T47D (cell line): ENCODE data around the gene POLR3GL.
A peak's percentile ranks its signal among the peaks of the same experiment; 100 is the strongest.

Experiments used
- DNase-seq, 2 experiments: peaks; one replicate each; pipeline versions ENCODE4 v3.0.0 to v3.0.0-alpha.2; 2011 to 2012; ENCODE audit warnings: low read depth in 1 of 2, low spot score in 1 of 2
- JUND ChIP-seq: IDR thresholded peaks from 2 replicates; pipeline ENCODE4 v1.6.1; 2012; ENCODE audit warnings: low read depth
- in situ Hi-C: cut with HindIII; loops from 2 replicates; pipeline ENCODE4 v1.10.0; 2016; ENCODE audit warnings: low sequenced_read_pairs, low pct_unique_long_range_greater_than_20kb

POLR3GL gene

GRCh38 chr1:145972580-145972979 lies 8.1 kb downstream of the POLR3GL start:
- in situ Hi-C loops = no loop called here
- no peak for DNase-seq
- TF ChIP-seq JUND = no peak

- DNase-seq = no peak
- TF ChIP-seq JUND = no peak
- in situ Hi-C loops = no loop called here
These were observed 10.2 kb downstream of the POLR3GL start for GRCh38 chr1:145974721-145975120.

DNA sequence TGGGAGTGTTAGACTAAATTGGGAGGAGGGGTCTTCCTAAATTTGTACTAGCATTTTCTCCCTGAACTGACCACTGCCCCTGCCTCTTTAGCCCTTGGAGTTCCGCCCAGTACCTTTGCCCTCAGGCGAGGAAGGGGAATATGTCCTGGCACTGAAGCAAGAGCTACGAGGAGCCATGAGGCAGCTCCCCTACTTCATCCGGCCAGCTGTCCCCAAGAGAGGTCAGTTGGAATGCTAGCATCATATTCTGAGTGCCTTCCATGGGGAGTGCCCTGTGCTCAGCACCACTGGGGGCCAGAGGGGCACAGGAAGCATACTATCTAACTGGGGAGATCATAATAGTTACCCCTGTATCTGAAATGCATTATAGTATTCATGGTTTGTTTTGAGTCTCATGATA lies 10.7 kb downstream of the POLR3GL start:
- no peak for TF ChIP-seq JUND
- in situ Hi-C loops = no loop called here
- DNase-seq = no peak

DNA sequence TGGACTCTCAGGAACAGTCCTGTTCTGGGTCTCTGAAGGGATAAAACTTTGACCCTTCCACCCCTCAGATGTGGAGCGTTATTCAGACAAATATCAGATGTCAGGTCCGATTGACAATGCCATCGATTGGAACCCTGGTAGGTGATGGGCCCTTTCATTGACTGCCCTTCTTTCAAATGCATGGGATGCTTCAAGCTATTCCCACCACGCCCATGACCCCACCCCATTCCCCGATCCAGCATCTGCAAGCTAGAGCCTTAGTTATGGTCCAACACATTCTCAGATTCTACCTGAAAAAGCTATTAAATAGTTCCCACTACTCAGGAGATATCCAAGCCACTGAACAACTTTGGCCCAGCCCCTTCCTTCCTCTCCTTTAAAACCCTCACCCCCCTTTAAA lies 12.5 kb downstream of the POLR3GL start:
- DNase-seq = no peak
- TF ChIP-seq JUND = no peak
- in situ Hi-C loops = no loop called here

DNA sequence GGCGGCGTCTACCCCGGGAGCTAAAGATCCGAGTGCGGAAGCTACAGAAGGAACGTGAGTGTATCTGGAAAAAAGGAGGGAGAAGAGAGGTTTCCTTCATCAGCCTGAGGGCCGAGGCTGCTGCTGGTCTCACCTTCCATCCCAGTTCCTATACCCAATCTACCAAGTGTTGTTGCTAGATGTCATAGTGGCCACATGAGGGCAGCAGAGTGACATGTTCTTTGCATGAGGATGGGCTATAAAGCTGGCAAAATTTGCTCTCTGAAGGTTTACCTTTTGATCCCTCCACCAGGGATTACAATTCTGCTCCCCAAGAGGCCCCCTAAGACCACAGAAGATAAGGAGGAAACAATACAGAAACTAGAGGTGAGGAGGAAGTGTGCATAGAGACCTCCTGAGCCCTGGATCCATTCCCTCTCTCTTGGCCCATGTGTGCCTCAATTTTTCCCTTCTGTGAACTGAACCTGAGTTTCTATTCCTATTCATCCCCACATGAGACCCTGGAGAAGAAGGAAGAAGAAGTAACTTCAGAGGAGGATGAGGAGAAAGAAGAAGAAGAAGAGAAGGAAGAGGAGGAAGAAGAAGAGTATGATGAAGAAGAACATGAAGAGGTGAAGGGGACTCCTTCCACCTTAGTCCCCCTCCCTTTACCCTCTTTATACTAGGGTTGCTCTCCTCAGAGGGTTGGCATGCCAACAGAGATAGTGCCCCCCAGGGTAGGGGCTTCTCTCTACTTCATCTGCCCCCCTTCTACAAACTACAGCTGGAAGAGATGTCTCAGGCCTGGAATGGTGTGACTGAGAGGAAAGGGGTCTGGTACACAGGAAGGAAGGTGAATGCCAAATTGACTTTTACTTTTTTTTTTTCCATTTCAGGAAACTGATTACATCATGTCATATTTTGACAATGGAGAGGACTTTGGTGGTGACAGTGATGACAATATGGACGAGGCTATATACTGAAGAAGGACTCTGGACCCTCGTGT lies 13.3 kb downstream of the POLR3GL start:
- in situ Hi-C loops = no loop called here
- no peak for TF ChIP-seq JUND
- DNase-seq = peak; percentile 87 to 91

DNA sequence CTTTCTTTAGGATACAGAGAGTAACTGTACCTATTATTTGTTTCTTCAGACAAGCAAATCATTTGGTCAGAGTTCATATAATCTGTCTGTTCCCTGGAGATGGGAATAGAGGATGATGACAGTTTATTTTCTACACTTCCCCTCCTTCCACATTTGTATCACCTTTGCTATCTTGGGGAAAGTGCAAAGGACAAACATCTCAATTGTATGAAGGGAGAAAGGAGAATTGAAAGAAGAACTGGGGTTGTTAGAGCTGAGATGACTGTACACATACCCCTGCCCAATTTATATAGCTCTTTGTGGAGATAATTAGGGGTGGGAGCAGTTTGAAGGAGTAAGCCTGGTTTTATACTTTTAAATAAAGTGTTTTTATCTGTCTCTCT lies 14.0 kb downstream of the POLR3GL start:
- in situ Hi-C loops = no loop called here
- no peak for TF ChIP-seq JUND
- no peak for DNase-seq

DNA sequence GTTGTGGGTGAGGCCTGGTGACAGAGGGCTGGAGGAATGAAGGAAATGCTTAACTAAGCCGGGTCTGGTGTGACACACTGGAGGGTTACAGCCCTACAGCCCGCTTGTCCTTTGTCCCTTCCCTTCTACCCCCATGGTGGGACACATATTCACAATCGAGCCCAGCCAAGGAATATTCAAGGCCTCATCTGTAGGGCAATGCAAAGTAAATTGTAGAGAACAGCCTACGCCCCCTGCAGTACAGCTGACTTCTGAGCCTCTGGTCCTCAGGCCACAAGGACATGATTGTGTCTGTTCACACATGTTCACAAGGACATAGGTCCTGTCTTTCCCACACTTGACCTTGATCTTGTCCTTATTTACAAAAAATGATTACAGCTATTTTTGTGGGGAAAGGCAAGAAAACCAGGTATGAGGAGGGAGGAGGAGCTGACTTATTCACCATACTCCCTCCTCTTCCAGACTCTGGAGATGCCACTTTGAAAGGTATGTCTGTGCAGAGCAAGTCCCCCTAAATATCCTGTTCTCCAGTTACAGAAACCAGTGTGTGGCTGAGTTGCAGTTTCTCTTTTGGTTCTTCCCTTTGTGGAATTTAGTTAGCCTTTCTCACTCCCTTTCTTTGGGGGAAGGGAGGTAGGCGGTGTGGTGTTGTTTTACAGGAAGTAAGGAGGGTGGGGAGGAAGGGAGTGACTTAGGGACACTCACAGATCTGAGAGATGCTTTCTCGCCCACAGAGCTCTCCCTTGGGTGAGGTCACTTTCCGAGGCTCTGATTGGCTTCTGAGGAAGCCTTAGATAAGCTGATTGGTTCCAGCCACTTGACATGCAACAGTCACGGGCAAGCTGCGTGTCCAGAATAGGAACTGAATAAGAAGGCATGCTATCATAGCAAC lies 14.6 kb downstream of the POLR3GL start:
- no peak for TF ChIP-seq JUND
- in situ Hi-C loops = no loop called here
- DNase-seq = peak in 1 of 2 experiments; percentile 98

DNA sequence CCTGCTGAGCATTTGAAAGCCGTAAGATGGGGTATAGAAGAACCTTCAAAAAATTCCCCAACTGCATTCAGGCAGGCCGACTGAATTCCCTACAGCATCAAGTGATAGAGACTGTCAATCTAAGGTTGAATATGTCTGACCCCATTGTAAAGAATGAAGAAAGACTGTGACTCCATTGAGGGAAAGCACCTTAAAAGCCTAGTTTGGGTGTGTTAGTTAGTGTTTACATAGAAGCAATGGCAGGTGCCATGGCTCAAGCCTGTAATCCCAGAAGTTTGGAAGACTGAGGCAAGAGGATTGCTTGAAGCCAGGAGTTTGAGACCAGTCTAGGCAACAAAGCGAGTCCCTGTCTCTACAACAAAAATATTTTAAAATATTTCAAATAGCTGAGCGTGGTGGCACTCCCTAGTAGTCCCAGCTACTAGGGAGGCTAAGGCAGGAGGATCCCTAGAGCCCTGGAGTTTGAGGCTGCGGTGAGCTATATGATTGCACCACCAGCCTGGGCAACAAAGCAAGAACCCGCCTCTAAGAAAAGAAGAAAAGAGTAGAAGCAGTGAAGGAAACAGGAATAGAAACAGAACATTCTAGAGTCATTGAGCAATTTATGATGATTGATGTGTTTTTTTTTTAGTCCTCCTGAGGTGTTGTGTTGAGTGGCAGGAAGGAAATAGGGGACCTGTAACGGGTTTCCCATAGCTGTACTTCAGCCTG lies 15.4 kb downstream of the POLR3GL start:
- in situ Hi-C loops = no loop called here
- DNase-seq = no peak
- TF ChIP-seq JUND = no peak

DNA sequence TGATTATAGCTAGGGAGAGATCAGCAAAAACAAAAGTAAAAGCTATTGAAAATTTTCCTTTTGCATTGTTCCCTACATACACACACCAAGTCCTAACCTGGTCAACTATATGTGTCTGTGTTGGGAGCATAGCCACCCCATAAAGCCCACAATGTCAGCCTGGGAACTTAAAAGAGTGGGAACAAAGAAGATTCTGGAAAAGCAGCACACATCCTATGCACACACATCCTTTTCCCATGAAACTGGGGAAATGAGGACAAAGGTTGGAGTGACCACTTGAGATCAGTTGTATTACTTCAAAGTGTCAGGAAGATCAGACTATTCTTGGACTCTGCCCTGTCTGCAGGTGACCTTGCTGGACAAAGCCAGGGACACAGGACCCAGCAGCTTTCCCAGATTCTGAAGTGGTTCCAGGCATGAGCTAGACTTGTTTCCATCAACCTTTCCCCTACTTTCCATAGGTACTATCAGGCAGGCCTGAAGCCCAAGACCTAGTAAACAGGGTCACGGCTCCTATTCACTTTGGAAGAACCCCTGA lies 16.0 kb downstream of the POLR3GL start:
- in situ Hi-C loops = no loop called here
- no peak for DNase-seq
- TF ChIP-seq JUND = no peak

DNA sequence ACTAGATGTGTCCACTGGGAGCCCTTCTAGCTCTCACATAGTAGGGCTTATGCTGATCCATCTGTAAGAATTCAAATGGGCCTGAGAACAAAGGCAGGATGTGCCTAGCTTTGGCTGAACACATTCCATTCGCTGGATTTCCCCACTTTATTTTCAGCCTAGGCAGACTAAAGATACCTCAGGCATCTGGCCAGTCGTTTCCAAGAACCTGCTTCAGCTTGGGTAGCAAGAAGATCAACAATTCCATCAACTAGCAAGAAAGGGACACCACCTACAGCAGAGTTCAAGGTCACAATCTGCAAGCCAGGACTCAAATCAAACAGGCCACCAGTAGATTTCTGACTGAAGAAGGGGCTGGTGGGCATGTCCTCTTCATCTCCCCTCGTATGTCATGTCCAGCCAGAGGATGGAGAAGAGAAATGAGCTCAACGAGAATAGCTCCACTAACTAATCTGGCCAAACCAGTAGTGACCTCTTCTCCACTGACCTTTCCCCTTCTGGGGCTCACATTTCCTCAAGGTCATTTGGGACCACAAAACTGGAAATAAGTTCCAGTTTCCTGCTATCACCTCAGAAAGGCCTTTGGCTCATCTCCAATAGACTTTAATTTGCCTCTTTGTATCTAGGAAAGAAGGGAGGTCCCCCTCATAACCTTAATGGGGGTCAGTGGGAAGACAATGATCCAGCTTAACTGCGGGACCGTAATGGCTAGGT lies 17.7 kb downstream of the POLR3GL start:
- TF ChIP-seq JUND = no peak
- in situ Hi-C loops = no loop called here
- DNase-seq = no peak

DNA sequence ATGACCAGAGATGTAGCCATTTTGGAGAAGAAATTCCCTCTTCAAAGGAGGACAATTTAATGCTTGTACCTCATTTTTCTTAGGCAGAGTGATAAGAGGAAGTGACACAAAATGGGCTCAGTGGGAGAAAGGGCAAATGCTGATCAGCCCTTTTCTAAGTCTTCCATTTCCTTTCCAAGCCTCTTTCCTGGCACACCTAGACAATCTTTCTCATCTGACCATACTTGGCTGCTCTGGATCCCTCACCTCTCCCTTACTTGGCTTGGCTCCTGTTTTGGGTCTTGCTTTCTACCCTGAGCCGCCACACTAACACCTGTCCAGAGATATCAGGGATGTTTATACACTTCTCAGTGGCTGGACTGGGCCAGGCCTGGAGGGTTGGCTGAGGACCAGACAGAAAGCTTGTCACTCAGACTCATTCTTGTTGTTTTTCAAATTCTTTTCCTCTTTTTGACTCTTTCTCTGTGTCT lies 18.8 kb downstream of the POLR3GL start:
- DNase-seq = no peak
- TF ChIP-seq JUND = no peak
- in situ Hi-C loops = no loop called here
